ENCODE data around the gene MAP7D1. TPM values are rescaled to one million over a fixed set of nuclear protein-coding genes. Genes with fewer than 3 reads are reported as not detected.
"Not testable (repeated sequence)": the region's sequence is repeated elsewhere in the genome, so short reads cannot be mapped to it uniquely, and the experiment has no call there.

Gene MAP7D1
- total and polyA plus RNA-seq, 2 experiments from 2014 or later, result 141 to 239 TPM

GRCh38 chr1:36217670-36218069, 61.7 kb downstream of the MAP7D1 start:
- H3K4me1 ChIP-seq (ENCODE audit: low read depth), result no peaks in the 10 kb centered on the region
- TF ChIP-seq CTCF (IDR thresholded peaks at IDR 0.05; ENCODE audit: low read depth, low read length), result peak; percentile 44
- DNase-seq (ENCODE audit: low read depth in 1 of 2, low spot score in 1 of 2), result peak; percentile 21 to 71
- H3K27me3 ChIP-seq, result no peaks in the 10 kb centered on the region
- H3K9me3 ChIP-seq (ENCODE audit: low read depth), result no peaks in the 10 kb centered on the region
- no peak overlapping the region for H3K27ac ChIP-seq
- no peaks in the 10 kb centered on the region for H3K36me3 ChIP-seq
- H3K4me3 ChIP-seq, result no peak overlapping the region

GRCh38 chr1:36221901-36222300, 65.9 kb downstream of the MAP7D1 start:
- H3K36me3 ChIP-seq; H3K4me3 ChIP-seq; H3K27ac ChIP-seq; H3K27me3 ChIP-seq; H3K9me3 ChIP-seq (ENCODE audit: low read depth); DNase-seq (ENCODE audit: low read depth in 1 of 2, low spot score in 1 of 2): not testable (repeated sequence)
- peaks cover 24% of the 10 kb centered on the region for H3K4me1 ChIP-seq (ENCODE audit: low read depth)

- no peak for DNase-seq (ENCODE audit: low read depth in 1 of 2, low spot score in 1 of 2)
- Histone ChIP-seq H3K27me3 (no peaks in the 10 kb centered on the region), H3K4me3 (peak overlapping the region; percentile 37), H3K9me3 (ENCODE audit: low read depth) (no peaks in the 10 kb centered on the region), H3K36me3 (no peaks in the 10 kb centered on the region), H3K4me1 (ENCODE audit: low read depth) (peaks cover 24% of the 10 kb centered on the region), H3K27ac (peak overlapping the region; percentile 94)
- TF ChIP-seq CTCF (IDR thresholded peaks at IDR 0.05; ENCODE audit: low read depth, low read length), result no peak
These were observed 66.8 kb downstream of the MAP7D1 start for GRCh38 chr1:36222481-36223380.

- H3K4me3 ChIP-seq, result peak overlapping the region; percentile 37
- peak overlapping the region; percentile 94 for H3K27ac ChIP-seq
- peaks cover 24% of the 10 kb centered on the region for H3K4me1 ChIP-seq (ENCODE audit: low read depth)
- no peaks in the 10 kb centered on the region for H3K27me3 ChIP-seq
- no peak for TF ChIP-seq CTCF (IDR thresholded peaks at IDR 0.05; ENCODE audit: low read depth, low read length)
- H3K9me3 ChIP-seq (ENCODE audit: low read depth), result no peaks in the 10 kb centered on the region
- peak in 1 of 2 donors; percentile 72 for DNase-seq (ENCODE audit: low read depth in 1 of 2, low spot score in 1 of 2)
- H3K36me3 ChIP-seq, result no peaks in the 10 kb centered on the region
These were observed 67.5 kb downstream of the MAP7D1 start for GRCh38 chr1:36223381-36223995.

GRCh38 chr1:36223996-36224536, 68.1 kb downstream of the MAP7D1 start, which contains the start of gene THRAP3:
TSS of gene THRAP3 (plus strand) at chr1:36224443. CDS start at chr1:36282564, 58,121 bp downstream.
- Histone ChIP-seq H3K4me3 (peak within 1 kb of the TSS; percentile 59), H3K9me3 (ENCODE audit: low read depth) (no peaks in the 10 kb centered on the region), H3K4me1 (ENCODE audit: low read depth) (peaks cover 24% of the 10 kb centered on the region), H3K27ac (peak within 1 kb of the TSS; percentile 94), H3K36me3 (no peaks in the 10 kb centered on the region), H3K27me3 (no peaks in the 10 kb centered on the region)
- no peak for TF ChIP-seq CTCF (IDR thresholded peaks at IDR 0.05; ENCODE audit: low read depth, low read length)
- DNase-seq (ENCODE audit: low read depth in 1 of 2, low spot score in 1 of 2), result peak; percentile 100
